Osteocyte (in vitro differentiated cells): ENCODE data around the gene PHETA1. TPM values are rescaled to one million over a fixed set of nuclear protein-coding genes. Genes with fewer than 3 reads are reported as not detected.

Experiments
- DNase-seq: peaks from one replicate; pipeline ENCODE4 v3.0.0; 2021; ENCODE audit warnings: mixed read lengths; ENCODE audit not compliant: unreplicated experiment; ENCODE audit errors: extremely low spot score
- H3K27ac Mint-ChIP-seq: one replicate; pipeline ENCODE4 v1.8.0; 2021; ENCODE audit warnings: mild to moderate bottlenecking, mixed read lengths; ENCODE audit not compliant: unreplicated experiment
- H3K27me3 Mint-ChIP-seq: one replicate; pipeline ENCODE4 v1.8.0; 2021; ENCODE audit warnings: mixed read lengths; ENCODE audit not compliant: unreplicated experiment
- H3K36me3 Mint-ChIP-seq: one replicate; pipeline ENCODE4 v1.8.0; 2021; ENCODE audit warnings: mixed read lengths; ENCODE audit not compliant: unreplicated experiment
- H3K4me1 Mint-ChIP-seq: one replicate; pipeline ENCODE4 v1.8.0; 2021; ENCODE audit warnings: mixed read lengths; ENCODE audit not compliant: unreplicated experiment
- H3K4me3 Mint-ChIP-seq: one replicate; pipeline ENCODE4 v1.8.0; 2021; ENCODE audit warnings: mild to moderate bottlenecking, moderate library complexity, mixed read lengths; ENCODE audit not compliant: unreplicated experiment
- H3K9me3 Mint-ChIP-seq: one replicate; pipeline ENCODE4 v1.8.0; 2021; ENCODE audit warnings: mixed read lengths; ENCODE audit not compliant: unreplicated experiment
- CTCF ChIP-seq: fragments of 200-600 bp; sonication (generic); IDR thresholded peaks from 2 replicates; pipeline ENCODE4 v1.5.0; 2021; ENCODE audit warnings: antibody characterized with exemption, mild to moderate bottlenecking, moderate library complexity
- total RNA-seq: library from RNA; stranded (reverse); gene quantifications from 2 replicates; pipeline ENCODE4 v1.2.1, GENCODE V29; 2021

PHETA1 gene
- total RNA-seq, 1 donor from 2014 or later: 13.6 TPM

DNA sequence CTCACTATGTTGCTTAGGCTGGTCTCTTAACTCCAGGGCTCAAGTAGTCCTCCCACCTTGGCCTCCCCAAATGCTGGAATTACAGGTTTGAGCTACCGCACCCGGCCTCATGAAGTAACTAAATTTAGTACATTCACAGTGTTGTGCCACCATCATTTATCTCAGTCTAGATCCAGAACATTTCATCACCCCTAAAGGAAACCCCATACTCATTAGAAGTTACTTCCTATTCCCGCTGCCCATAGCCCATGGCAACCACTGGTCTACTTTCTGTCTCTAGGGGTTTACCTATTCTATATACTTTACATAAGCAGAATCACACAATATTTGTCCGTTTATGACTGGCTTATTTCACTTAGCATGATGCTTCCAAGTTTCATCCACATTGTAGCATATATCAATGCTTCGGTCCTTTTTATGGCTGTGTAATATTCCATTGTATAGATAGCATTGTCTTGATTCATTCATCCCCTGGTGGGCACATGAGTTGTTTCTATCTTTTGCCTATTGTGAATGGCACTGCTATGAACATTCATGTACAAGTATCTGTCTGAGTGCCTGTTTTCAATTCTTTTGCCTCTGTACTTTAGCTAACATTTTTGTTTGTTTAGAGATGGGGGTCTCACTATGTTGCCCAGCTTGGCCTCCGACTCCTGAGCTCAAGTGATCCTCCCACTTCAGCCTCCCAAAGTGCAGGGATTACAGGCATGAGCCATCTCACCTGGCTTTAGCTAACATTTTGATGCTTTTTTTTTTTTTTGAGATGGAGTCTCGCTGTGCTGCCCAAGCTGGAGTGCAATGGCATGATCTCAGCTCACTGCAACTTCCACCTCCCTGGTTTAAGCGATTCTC, 26.7 kb upstream of the PHETA1 start:
- H3K27me3 Mint-ChIP-seq: no peaks in the 10 kb centered on the region
- no peaks in the 10 kb centered on the region for H3K9me3 Mint-ChIP-seq
- no peak overlapping the region for H3K27ac Mint-ChIP-seq
- DNase-seq: no peak
- H3K4me1 Mint-ChIP-seq: peaks cover 27% of the 10 kb centered on the region
- no peak overlapping the region for H3K4me3 Mint-ChIP-seq
- no peak for TF ChIP-seq CTCF
- H3K36me3 Mint-ChIP-seq: no peaks in the 10 kb centered on the region

DNA sequence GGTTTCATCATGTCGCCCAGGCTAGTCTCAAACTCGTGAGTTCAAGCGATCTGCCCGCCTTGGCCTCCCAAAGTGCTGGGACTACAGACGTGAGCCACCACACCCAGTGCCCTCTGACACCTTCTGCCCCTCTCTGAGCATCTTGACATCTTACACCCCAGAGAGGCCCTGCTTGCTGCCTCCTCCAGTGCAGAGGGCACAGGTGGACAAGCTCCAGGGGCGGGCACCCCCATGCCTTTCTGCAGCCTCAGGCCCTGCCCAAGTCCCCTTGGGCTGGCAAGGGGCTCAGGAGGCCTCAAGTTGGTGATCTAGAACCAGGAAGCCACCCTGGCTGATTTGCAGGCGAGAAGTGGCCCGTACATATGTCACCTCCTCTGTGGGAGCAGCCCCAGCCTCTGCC, 25.6 kb upstream of the PHETA1 start:
- Mint-ChIP-seq H3K36me3 (no peaks in the 10 kb centered on the region), H3K4me1 (peaks cover 24% of the 10 kb centered on the region), H3K4me3 (no peak overlapping the region), H3K27me3 (peaks cover 2% of the 10 kb centered on the region), H3K27ac (no peak overlapping the region), H3K9me3 (no peaks in the 10 kb centered on the region)
- no peak for TF ChIP-seq CTCF
- no peak for DNase-seq

GRCh38 chr12:111393700-111394300, 24.9 kb upstream of the PHETA1 start:
- Mint-ChIP-seq H3K9me3 (no peaks in the 10 kb centered on the region), H3K27ac (no peak overlapping the region), H3K4me3 (no peak overlapping the region), H3K36me3 (no peaks in the 10 kb centered on the region), H3K4me1 (peaks cover 17% of the 10 kb centered on the region), H3K27me3 (peaks cover 2% of the 10 kb centered on the region)
- TF ChIP-seq CTCF: no peak
- no peak for DNase-seq

GRCh38 chr12:111390910-111391309, 22.0 kb upstream of the PHETA1 start:
- H3K4me3 Mint-ChIP-seq: no peak overlapping the region
- H3K36me3 Mint-ChIP-seq: no peaks in the 10 kb centered on the region
- peaks cover 3% of the 10 kb centered on the region for H3K4me1 Mint-ChIP-seq
- peaks cover 13% of the 10 kb centered on the region for H3K27me3 Mint-ChIP-seq
- H3K27ac Mint-ChIP-seq: no peak overlapping the region
- no peak for DNase-seq
- TF ChIP-seq CTCF: no peak
- no peaks in the 10 kb centered on the region for H3K9me3 Mint-ChIP-seq

- Mint-ChIP-seq H3K4me3 (no peak overlapping the region), H3K36me3 (no peaks in the 10 kb centered on the region), H3K9me3 (no peaks in the 10 kb centered on the region), H3K4me1 (peaks cover 3% of the 10 kb centered on the region), H3K27me3 (peaks cover 20% of the 10 kb centered on the region), H3K27ac (no peak overlapping the region)
- no peak for DNase-seq
- no peak for TF ChIP-seq CTCF
Measured at GRCh38 chr12:111389635-111390034, 20.7 kb upstream of the PHETA1 start.
